H1 (cell line): ENCODE data around the gene RTL5. TPM values are rescaled to one million over a fixed set of nuclear protein-coding genes. Genes with fewer than 3 reads are reported as not detected.

Experiments used
- CTCF ChIA-PET: fragments of 300-600 bp; sonication (Branson Sonifier 250); formaldehyde crosslinking; loops from one replicate; lab custom pipeline; 2021; ENCODE audit not compliant: partially characterized antibody; lab: Charles Lee
- POLR2A ChIA-PET: fragments of 300-600 bp; sonication (Branson Sonifier 250); formaldehyde crosslinking; loops from one replicate; lab custom pipeline; 2021; ENCODE audit warnings: inconsistent platforms; ENCODE audit not compliant: partially characterized antibody; lab: Charles Lee
- DNase-seq, 2 experiments: peaks; one replicate each; pipeline versions ENCODE4 v3.0.0 to v3.0.0-alpha.2; 2010 to 2022; ENCODE audit warnings: low spot score in 2 of 2, low read depth in 1 of 2, mixed read lengths in 1 of 2
- FAIRE-seq: peaks from 2 replicates; lab custom pipeline; 2011; peaks lifted over from hg19 to GRCh38; lab: Jason Lieb, UNC
- H2AFZ ChIP-seq: 2 replicates; pipeline ENCODE4 v1.8.1; 2012; ENCODE audit warnings: low read length, inconsistent platforms
- H2AK5ac ChIP-seq: 2 replicates; pipeline ENCODE4 v1.6.1; 2013; ENCODE audit warnings: low read depth, low read length
- H2BK120ac ChIP-seq: replicated peaks from 2 replicates; pipeline ENCODE3; 2013; ENCODE audit warnings: low read depth, low read length, inconsistent platforms
- H2BK12ac ChIP-seq: 2 replicates; pipeline ENCODE4 v1.6.1; 2013; ENCODE audit warnings: low read depth, low read length
- H2BK15ac ChIP-seq: 2 replicates; pipeline ENCODE4 v1.6.1; 2013; ENCODE audit warnings: low read length
- H2BK20ac ChIP-seq: 2 replicates; pipeline ENCODE4 v1.6.1; 2013; ENCODE audit warnings: low read length
- H2BK5ac ChIP-seq: 2 replicates; pipeline ENCODE4 v1.6.1; 2013; ENCODE audit warnings: low read depth, low read length
- H3K14ac ChIP-seq: 2 replicates; pipeline ENCODE4 v1.6.1; 2013; ENCODE audit warnings: inconsistent platforms; ENCODE audit not compliant: insufficient read length
- H3K18ac ChIP-seq: 2 replicates; pipeline ENCODE4 v1.6.1; 2013; ENCODE audit warnings: low read length; ENCODE audit errors: extremely low read depth
- H3K23ac ChIP-seq: 2 replicates; pipeline ENCODE4 v1.6.1; 2013; ENCODE audit warnings: inconsistent platforms; ENCODE audit not compliant: insufficient read length
- H3K23me2 ChIP-seq: 2 replicates; pipeline ENCODE4 v1.6.1; 2013; ENCODE audit warnings: low read depth, low read length
- H3K27ac ChIP-seq: 2 replicates; pipeline ENCODE4 v1.6.1; 2011; ENCODE audit warnings: low read depth, low read length, inconsistent platforms
- H3K27me3 ChIP-seq, 4 experiments: replicated peaks in 1 of 4; 1 replicate in 1 of 4; 2 replicates in 3 of 4; pipeline versions ENCODE4 v1.6.1 to v1.8.1; 2011 to 2013; ENCODE audit warnings: low read length in 3 of 4, mild to moderate bottlenecking in 3 of 4, inconsistent platforms in 2 of 4, mixed read lengths in 2 of 4, moderate library complexity in 1 of 4; ENCODE audit not compliant: control insufficient read depth in 3 of 4, insufficient read depth in 3 of 4; ENCODE audit errors: extremely low read depth in 1 of 4
- H3K36me3 ChIP-seq, 4 experiments: 2 replicates each; pipeline versions ENCODE4 v1.6.1 to v1.8.1; 2011 to 2013; ENCODE audit warnings: mild to moderate bottlenecking in 4 of 4, low read length in 3 of 4, moderate library complexity in 2 of 4, control low read depth in 1 of 4, inconsistent platforms in 1 of 4; ENCODE audit not compliant: insufficient read depth in 4 of 4, control insufficient read depth in 2 of 4
- H3K4ac ChIP-seq: replicated peaks from 2 replicates; pipeline ENCODE3; 2013; ENCODE audit warnings: low read length, low read depth, mixed read lengths, inconsistent platforms; ENCODE audit not compliant: insufficient read length
- H3K4me1 ChIP-seq, 4 experiments: replicated peaks in 1 of 4; 1 replicate in 1 of 4; 2 replicates in 3 of 4; pipeline versions ENCODE4 v1.6.1 to v1.8.1; 2011 to 2013; ENCODE audit warnings: low read length in 3 of 4, inconsistent platforms in 2 of 4, mixed read lengths in 1 of 4; ENCODE audit not compliant: insufficient read depth in 4 of 4, control insufficient read depth in 3 of 4
- H3K4me2 ChIP-seq, 2 experiments: 2 replicates each; pipeline versions ENCODE4 v1.6.1 to v1.8.1; 2011 to 2013; ENCODE audit warnings: low read depth in 2 of 2, low read length in 2 of 2, control low read depth in 1 of 2, inconsistent platforms in 1 of 2, mild to moderate bottlenecking in 1 of 2; ENCODE audit not compliant: insufficient read depth in 1 of 2
- H3K4me3 ChIP-seq, 4 experiments: fragments of 200-600, 300-600 bp in 1 of 4; sonication (generic), shearing (Covaris generic), sonication (Bioruptor Twin) in 1 of 4; 2 replicates each; pipeline versions ENCODE4 v1.5.1 to v1.8.1; 2011 to 2016; ENCODE audit warnings: low read length in 4 of 4, low read depth in 3 of 4, control low read depth in 2 of 4, inconsistent platforms in 2 of 4, mild to moderate bottlenecking in 2 of 4, mixed read lengths in 1 of 4, moderate library complexity in 1 of 4; ENCODE audit not compliant: insufficient read depth in 2 of 4; ENCODE audit errors: extremely low read depth in 1 of 4
- H3K56ac ChIP-seq: replicated peaks from 2 replicates; pipeline ENCODE3; 2013; ENCODE audit warnings: low read depth, mild to moderate bottlenecking, mixed read lengths, low read length, inconsistent platforms; ENCODE audit not compliant: insufficient read length
- H3K79me1 ChIP-seq: 2 replicates; pipeline ENCODE4 v1.6.1; 2013; ENCODE audit warnings: low read depth, low read length, control low read depth
- H3K79me2 ChIP-seq, 2 experiments: 2 replicates each; pipeline versions ENCODE4 v1.6.1 to v1.8.1; 2012 to 2013; ENCODE audit warnings: low read length in 2 of 2, mild to moderate bottlenecking in 2 of 2, inconsistent platforms in 1 of 2; ENCODE audit not compliant: insufficient read depth in 2 of 2, control insufficient read depth in 1 of 2
- H3K9ac ChIP-seq, 4 experiments: replicated peaks in 1 of 4; 1 replicate in 1 of 4; 2 replicates in 3 of 4; pipeline versions ENCODE4 v1.6.1 to v1.8.1; 2011 to 2013; ENCODE audit warnings: low read depth in 3 of 4, low read length in 3 of 4, control low read depth in 2 of 4, mild to moderate bottlenecking in 2 of 4, moderate library complexity in 2 of 4, inconsistent platforms in 1 of 4; ENCODE audit errors: extremely low read depth in 1 of 4
- H3K9me3 ChIP-seq, 2 experiments: 2 replicates each; pipeline versions ENCODE4 v1.6.1 to v1.8.1; 2012 to 2013; ENCODE audit warnings: mild to moderate bottlenecking in 2 of 2, moderate library complexity in 2 of 2, control low read depth in 1 of 2, inconsistent platforms in 1 of 2, low read depth in 1 of 2, low read length in 1 of 2, mixed read lengths in 1 of 2; ENCODE audit not compliant: insufficient read depth in 2 of 2
- H4K20me1 ChIP-seq, 2 experiments: replicated peaks in 1 of 2; 2 replicates each; pipeline versions ENCODE3 to v1.8.1; 2011 to 2013; ENCODE audit warnings: inconsistent platforms in 2 of 2, low read length in 2 of 2, mild to moderate bottlenecking in 1 of 2; ENCODE audit not compliant: insufficient read depth in 2 of 2, control insufficient read depth in 1 of 2
- H4K5ac ChIP-seq: 2 replicates; pipeline ENCODE4 v1.6.1; 2013; ENCODE audit warnings: low read length, low read depth, mixed read lengths, inconsistent platforms; ENCODE audit not compliant: insufficient read length
- H4K8ac ChIP-seq: 2 replicates; pipeline ENCODE4 v1.8.0; 2013; ENCODE audit warnings: mild to moderate bottlenecking, moderate library complexity, low read length, inconsistent platforms; ENCODE audit not compliant: insufficient read depth; ENCODE audit errors: extremely low read depth
- H4K91ac ChIP-seq: replicated peaks from 2 replicates; pipeline ENCODE3; 2013; ENCODE audit warnings: low read length, mixed read lengths, inconsistent platforms; ENCODE audit not compliant: insufficient read length
- CHD2 ChIP-seq: IDR thresholded peaks from 2 replicates; pipeline ENCODE4 v1.6.1; 2012; ENCODE audit warnings: low read length, improper control_type of control experiment
- EGR1 ChIP-seq: IDR thresholded peaks from 2 replicates; pipeline ENCODE4 v1.6.1; 2011; ENCODE audit warnings: low read depth, low read length, borderline replicate concordance
- HDAC6 ChIP-seq: IDR thresholded peaks from one replicate; pipeline ENCODE4 v1.7.1; 2012; ENCODE audit warnings: low read depth, mild to moderate bottlenecking, inconsistent platforms, low read length, moderate library complexity
- JUND ChIP-seq: IDR thresholded peaks from 2 replicates; pipeline ENCODE4 v1.6.1; 2011; ENCODE audit warnings: mild to moderate bottlenecking, improper control_type of control experiment, low read length
- MAFK ChIP-seq: IDR thresholded peaks from 2 replicates; pipeline ENCODE4 v1.6.1; 2012; ENCODE audit warnings: low read depth, mild to moderate bottlenecking, improper control_type of control experiment, low read length
- RAD21 ChIP-seq, 2 experiments: IDR thresholded peaks in 1 of 2; conservative IDR thresholded peaks in 1 of 2; 2 replicates each; pipeline ENCODE4 v1.6.1; 2011; ENCODE audit warnings: low read depth in 2 of 2, low read length in 2 of 2, improper control_type of control experiment in 1 of 2, inconsistent platforms in 1 of 2, mild to moderate bottlenecking in 1 of 2, moderate library complexity in 1 of 2
- RFX5 ChIP-seq: IDR thresholded peaks from 2 replicates; pipeline ENCODE4 v1.6.1; 2011; ENCODE audit warnings: low read depth, low read length, improper control_type of control experiment, borderline replicate concordance
- SAP30 ChIP-seq: fragments of 300-600 bp; sonication (generic); IDR thresholded peaks from 2 replicates; pipeline ENCODE4 v1.7.1; 2012; ENCODE audit warnings: low read length, moderate library complexity, mild to moderate bottlenecking, inconsistent platforms; ENCODE audit not compliant: insufficient read depth, insufficient replicate concordance
- SIN3A ChIP-seq, 2 experiments: IDR thresholded peaks in 1 of 2; conservative IDR thresholded peaks in 1 of 2; 2 replicates each; pipeline ENCODE4 v1.6.1; 2011 to 2012; ENCODE audit warnings: low read length in 2 of 2, improper control_type of control experiment in 1 of 2, low read depth in 1 of 2, mild to moderate bottlenecking in 1 of 2
- SUZ12 ChIP-seq: fragments of 200-600 bp; sonication (generic); IDR thresholded peaks from 2 replicates; pipeline ENCODE4 v1.6.1; 2012; ENCODE audit warnings: mild to moderate bottlenecking, inconsistent platforms, low read length, moderate library complexity, mixed read lengths
- WGBS, 2 experiments: shearing (Covaris generic) in 1 of 2; methylation state at CpG; one replicate each; pipeline versions ENCODE4 v1.1.6 to v1.1.7; 2013 to 2015; ENCODE audit warnings: low lambda C conversion rate in 2 of 2, mixed read lengths in 2 of 2, inconsistent platforms in 1 of 2, low coverage in 1 of 2, missing lambda C conversion rate in 1 of 2; ENCODE audit not compliant: insufficient replicate concordance in 2 of 2, insufficient coverage in 1 of 2, insufficient read length in 1 of 2; ENCODE audit errors: extremely low coverage in 1 of 2, missing lambda C conversion rate in 1 of 2; 5-methylcytosine and 5-hydroxymethylcytosine counted together
- polyA plus RNA-seq, 7 experiments: library from polyadenylated mRNA; depleted of rRNA in 3 of 7; stranded (reverse) in 5 of 7; unstranded in 2 of 7; fragments of >200 nt in 5 of 7; fragments of 200-250 nt in 2 of 7; gene quantifications; 1 replicate in 5 of 7; 2 replicates in 1 of 7; 4 replicates in 1 of 7; pipeline versions ENCODE4 v1.2.1 to v1.2.3, GENCODE V29; 2011 to 2013; ENCODE audit warnings: missing spikeins in 2 of 7, mixed read lengths in 2 of 7
- total RNA-seq: library from RNA; stranded (reverse); fragmentation: NEBNext Ultra II Directional; extraction: Animal tissue kit (Norgen Biotek cat#: 25700); gene quantifications from 2 replicates; pipeline ENCODE4 v1.2.1, GENCODE V29; 2021
- TF ChIP-seq, protein P1 (sequence below): IDR thresholded peaks from 2 replicates; pipeline ENCODE4 v1.6.1; 2012; ENCODE audit warnings: inconsistent platforms

Gene RTL5
- total and polyA plus RNA-seq, 2 of the 8 experiments (the other 6 are each of a cell fraction or from before 2014, with no cell fraction given) = 0.57 to 1.9 TPM

GRCh38 chrX:72084114-72084513, 47.6 kb downstream of the RTL5 start:
- Histone ChIP-seq H2BK20ac (no peak overlapping the region), H3K18ac (no peak overlapping the region), H2AFZ (no peak overlapping the region), H2BK15ac (no peak overlapping the region), H3K4me1 (no peaks in the 10 kb centered on the region), H2BK5ac (no peak overlapping the region), H4K91ac (no peak overlapping the region), H2BK12ac (no peak overlapping the region), H3K9ac (no peak overlapping the region), H2AK5ac (no peak overlapping the region), H3K79me2 (no peaks in the 10 kb centered on the region), H3K23ac (no peak overlapping the region), H3K9me3 (no peaks in the 10 kb centered on the region), H3K27ac (no peak overlapping the region), H4K8ac (no peak overlapping the region), H3K23me2 (no peaks in the 10 kb centered on the region), H3K36me3 (no peaks in the 10 kb centered on the region), H2BK120ac (no peak overlapping the region), H3K14ac (no peak overlapping the region), H3K79me1 (no peaks in the 10 kb centered on the region), H3K4ac (no peak overlapping the region), H4K20me1 (no peaks in the 10 kb centered on the region), H3K4me3 (no peak overlapping the region), H3K27me3 (no peaks in the 10 kb centered on the region), H4K5ac (no peak overlapping the region), H3K56ac (no peak overlapping the region), H3K4me2 (no peak overlapping the region)
- ChIA-PET CTCF (interaction anchor here (1.4 to 2.0 kb wide), 2 partner anchors 16 to 24 kb away, joined by 4 to 5 read pairs; no protein-coding TSS in a partner anchor), POLR2A (no interaction called here)
- no peak for DNase-seq
- 73% methylated on average over 1 of the region's 1 CpG; no CpG with 5 or more reads in 1 of the 2 experiments for WGBS, 2 experiments
- no peak for FAIRE-seq
- no peak for TF ChIP-seq SUZ12
- TF ChIP-seq SAP30 = no peak
- TF ChIP-seq, protein P1, sequence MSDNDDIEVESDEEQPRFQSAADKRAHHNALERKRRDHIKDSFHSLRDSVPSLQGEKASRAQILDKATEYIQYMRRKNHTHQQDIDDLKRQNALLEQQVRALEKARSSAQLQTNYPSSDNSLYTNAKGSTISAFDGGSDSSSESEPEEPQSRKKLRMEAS = no peak
- TF ChIP-seq SIN3A (conservative IDR thresholded peaks at IDR 0.05 in 1 of 2, IDR thresholded peaks at IDR 0.05 in 1 of 2; ENCODE audit: low read depth in 1 of 2, low read length in 2 of 2) = no peak
- no peak for TF ChIP-seq EGR1
- no peak for TF ChIP-seq JUND
- TF ChIP-seq MAFK = no peak
- no peak for TF ChIP-seq RAD21 (IDR thresholded peaks at IDR 0.05 in 1 of 2, conservative IDR thresholded peaks at IDR 0.05 in 1 of 2; ENCODE audit: low read depth in 2 of 2, low read length in 2 of 2)
- no peak for TF ChIP-seq RFX5
- no peak for TF ChIP-seq HDAC6
- TF ChIP-seq CHD2 = no peak
